Left lung (tissue), 10 donors: ENCODE results near the gene PPP1R3E. TPM values are rescaled to one million over a fixed set of nuclear protein-coding genes. Genes with fewer than 3 reads are reported as not detected.

Experiments used
- ATAC-seq: fragments of 200-7000 bp; cut with Tn5 transposase; one replicate; pipeline ENCODE4 v1.9.1; 2020; ENCODE audit warnings: moderate library complexity
- DNase-seq, 4 donors: peaks; one replicate each; pipeline ENCODE4 v3.0.0-alpha.2; 2013 to 2020
- H3K27ac ChIP-seq, 2 donors: fragments of 200-600 bp; sonication (generic) in 1 of 2; one replicate each; pipeline versions ENCODE4 v1.5.0 to v1.8.0; 2020 to 2021
- H3K27me3 ChIP-seq, 2 donors: fragments of 200-600 bp; sonication (generic) in 1 of 2; one replicate each; pipeline versions ENCODE4 v1.5.0 to v1.8.0; 2020 to 2021
- H3K36me3 ChIP-seq, 2 donors: fragments of 200-600 bp; sonication (generic) in 1 of 2; one replicate each; pipeline versions ENCODE4 v1.5.0 to v1.8.0; 2020 to 2021
- H3K4me1 ChIP-seq, 2 donors: fragments of 200-600 bp; one replicate each; pipeline ENCODE4 v1.8.0; 2021
- H3K4me3 ChIP-seq, 2 donors: fragments of 200-600 bp; sonication (generic) in 1 of 2; one replicate each; pipeline versions ENCODE4 v1.5.0 to v1.8.0; 2020 to 2021; ENCODE audit warnings: mild to moderate bottlenecking in 1 of 2
- H3K9me3 ChIP-seq, 2 donors: fragments of 200-600 bp; sonication (generic) in 1 of 2; one replicate each; pipeline versions ENCODE4 v1.5.0 to v1.8.0; 2020 to 2021
- CTCF ChIP-seq, 2 donors: fragments of 200-600 bp; sonication (generic) in 1 of 2; IDR thresholded peaks; one replicate each; pipeline versions ENCODE4 v1.5.0 to v1.8.0; 2021; ENCODE audit warnings: antibody characterized with exemption in 2 of 2
- intact Hi-C, 2 donors: fragments of 100-400 bp; cut with DNase I; formaldehyde crosslinking; loops; one replicate each; pipeline versions ENCODE4 v1.11.2 to v1.14.2; 2022
- polyA plus RNA-seq, 6 donors: library from polyadenylated mRNA; unstranded; fragments of 120-200 nt; gene quantifications; one replicate each; pipeline ENCODE4 v1.2.1, GENCODE V29; 2013; ENCODE audit not compliant: insufficient read length in 6 of 6
- total RNA-seq, 2 donors: library from RNA; stranded (reverse); fragmentation: NEBNext Ultra II Directional; extraction: Animal tissue kit (Norgen Biotek cat#: 25700); gene quantifications; one replicate each; pipeline ENCODE4 v1.2.1, GENCODE V29; 2021
- donor health status: DM: no; HTN: yes; CAD: no.
- donor health status: DM: no; HTN: no; CAD: no.

The PPP1R3E gene
- total and polyA plus RNA-seq, 8 donors: 11.3 to 24.5 (median 19.7) TPM

- DNase-seq: no peak
- no peak for TF ChIP-seq CTCF (IDR thresholded peaks at IDR 0.05)
- Histone ChIP-seq H3K4me3 (no peak overlapping the region), H3K36me3 (no peaks in the 10 kb centered on the region), H3K9me3 (no peaks in the 10 kb centered on the region), H3K27ac (no peak overlapping the region), H3K27me3 (no peaks in the 10 kb centered on the region), H3K4me1 (no peaks in the 10 kb centered on the region)
- intact Hi-C loops: no loop called here
- no peak for ATAC-seq
These were observed 50.0 kb downstream of the PPP1R3E start for GRCh38 chr14:23252420-23253333.

GRCh38 chr14:23252006-23252405 lies 50.7 kb downstream of the PPP1R3E start:
- Histone ChIP-seq H3K4me1 (no peaks in the 10 kb centered on the region), H3K9me3 (no peaks in the 10 kb centered on the region), H3K36me3 (no peaks in the 10 kb centered on the region), H3K27ac (no peak overlapping the region), H3K4me3 (no peak overlapping the region), H3K27me3 (no peaks in the 10 kb centered on the region)
- DNase-seq: no peak
- intact Hi-C loops: no loop called here
- TF ChIP-seq CTCF (IDR thresholded peaks at IDR 0.05): no peak
- ATAC-seq: no peak

- Histone ChIP-seq H3K4me1 (no peaks in the 10 kb centered on the region), H3K27me3 (no peaks in the 10 kb centered on the region), H3K36me3 (no peaks in the 10 kb centered on the region), H3K9me3 (no peaks in the 10 kb centered on the region), H3K27ac (no peak overlapping the region), H3K4me3 (no peak overlapping the region)
- DNase-seq (no peak), ATAC-seq (no peak)
- intact Hi-C loops: no loop called here
- no peak for TF ChIP-seq CTCF (IDR thresholded peaks at IDR 0.05)
These were observed 52.8 kb downstream of the PPP1R3E start for GRCh38 chr14:23249824-23250223.

GRCh38 chr14:23248601-23249000 lies 54.1 kb downstream of the PPP1R3E start:
- no peak for TF ChIP-seq CTCF (IDR thresholded peaks at IDR 0.05)

More at GRCh38 chr14:23248601-23249000, 54.1 kb downstream of the PPP1R3E start:
- Histone ChIP-seq H3K27ac (no peak overlapping the region), H3K36me3 (no peaks in the 10 kb centered on the region), H3K9me3 (no peaks in the 10 kb centered on the region), H3K27me3 (no peaks in the 10 kb centered on the region), H3K4me1 (no peaks in the 10 kb centered on the region), H3K4me3 (no peak overlapping the region)
- ATAC-seq: no peak
- intact Hi-C loops: no loop called here
- DNase-seq: no peak

Other genes starting within 250 kb of the PPP1R3E start
- gene CDH24, start 245.3 kb downstream of the PPP1R3E start, total RNA-seq: 1 to 10 TPM; 6.1 to 9.2 TPM
- 10 to 100 TPM; 11.0 to 14.8 (median 11.8) TPM for gene CDH24, start 245.3 kb downstream of the PPP1R3E start, polyA plus RNA-seq
- 100 to 1,000 TPM; 137 to 159 TPM for gene ACIN1, start 207.7 kb downstream of the PPP1R3E start, total RNA-seq
- 100 to 1,000 TPM; 283 to 380 (median 336) TPM for gene ACIN1, start 207.7 kb downstream of the PPP1R3E start, polyA plus RNA-seq
- 10 to 100 TPM; 52.6 to 67.6 TPM for gene C14orf119, start 207.4 kb downstream of the PPP1R3E start, total RNA-seq
- 10 to 100 TPM; 57.9 to 65.3 (median 63.5) TPM for gene C14orf119, start 207.4 kb downstream of the PPP1R3E start, polyA plus RNA-seq
- gene CIROP, start 197.9 kb downstream of the PPP1R3E start, total RNA-seq: not detected
- under 1 TPM in 2 of 6 donors, not detected in 4; 0.06 to 0.08 TPM for gene CIROP, start 197.9 kb downstream of the PPP1R3E start, polyA plus RNA-seq
- 1 to 10 TPM in 1 of 2 donors, under 1 TPM in 1; 0.26 to 1.0 TPM for gene CEBPE, start 183.6 kb downstream of the PPP1R3E start, total RNA-seq
- gene CEBPE, start 183.6 kb downstream of the PPP1R3E start, polyA plus RNA-seq: under 1 TPM in 4 of 6 donors, not detected in 2; 0.14 to 0.26 (median 0.18) TPM
- gene SLC7A8, start 119.2 kb downstream of the PPP1R3E start, total RNA-seq: 10 to 100 TPM; 38.5 to 42.2 TPM
- gene SLC7A8, start 119.2 kb downstream of the PPP1R3E start, polyA plus RNA-seq: 100 to 1,000 TPM; 112 to 153 (median 132) TPM
- not detected for gene RNF212B, start 64.9 kb downstream of the PPP1R3E start, total RNA-seq
- gene RNF212B, start 64.9 kb downstream of the PPP1R3E start, polyA plus RNA-seq: under 1 TPM; 0.47 to 0.94 (median 0.74) TPM
- 10 to 100 TPM; 11.9 to 13.2 TPM for gene HOMEZ, start 16.7 kb downstream of the PPP1R3E start, total RNA-seq
- 10 to 100 TPM; 12.6 to 18.6 (median 16.8) TPM for gene HOMEZ, start 16.7 kb downstream of the PPP1R3E start, polyA plus RNA-seq
- gene BCL2L2, start 4.0 kb upstream of the PPP1R3E start, total RNA-seq: 10 to 100 TPM; 37.1 to 49.9 TPM
- 10 to 100 TPM; 39.2 to 41.5 (median 40.4) TPM for gene BCL2L2, start 4.0 kb upstream of the PPP1R3E start, polyA plus RNA-seq
- 100 to 1,000 TPM; 119 to 138 TPM for gene PABPN1, start 18.6 kb upstream of the PPP1R3E start, total RNA-seq
- gene PABPN1, start 18.6 kb upstream of the PPP1R3E start, polyA plus RNA-seq: 100 to 1,000 TPM; 187 to 256 (median 214) TPM
- 10 to 100 TPM; 13.2 to 27.1 TPM for gene SLC22A17, start 50.0 kb upstream of the PPP1R3E start, total RNA-seq
- gene SLC22A17, start 50.0 kb upstream of the PPP1R3E start, polyA plus RNA-seq: 10 to 100 TPM; 27.1 to 41.5 (median 35.6) TPM
- gene EFS, start 62.3 kb upstream of the PPP1R3E start, total RNA-seq: 10 to 100 TPM; 15.8 to 17.0 TPM
- gene EFS, start 62.3 kb upstream of the PPP1R3E start, polyA plus RNA-seq: 10 to 100 TPM; 39.7 to 64.1 (median 47.3) TPM
- gene IL25, start 70.0 kb upstream of the PPP1R3E start, total RNA-seq: not detected
- not detected for gene IL25, start 70.0 kb upstream of the PPP1R3E start, polyA plus RNA-seq
- 1 to 10 TPM in 1 of 2 donors, under 1 TPM in 1; 0.71 to 2.0 TPM for gene CMTM5, start 74.2 kb upstream of the PPP1R3E start, total RNA-seq
- 1 to 10 TPM; 2.1 to 4.1 (median 3.0) TPM for gene CMTM5, start 74.2 kb upstream of the PPP1R3E start, polyA plus RNA-seq
- 1 to 10 TPM; 1.4 to 1.5 TPM for gene MYH6, start 105.4 kb upstream of the PPP1R3E start, total RNA-seq
- under 1 TPM in 3 of 6 donors, not detected in 3; 0.03 to 0.05 (median 0.04) TPM for gene MYH6, start 105.4 kb upstream of the PPP1R3E start, polyA plus RNA-seq
- gene MYH7, start 132.8 kb upstream of the PPP1R3E start, total RNA-seq: 1 to 10 TPM; 1.2 to 1.8 TPM
- gene MYH7, start 132.8 kb upstream of the PPP1R3E start, polyA plus RNA-seq: 1 to 10 TPM in 1 of 6 donors, under 1 TPM in 4, not detected in 1; 0.03 to 2.0 (median 0.04) TPM
- gene NGDN, start 166.8 kb upstream of the PPP1R3E start, total RNA-seq: 10 to 100 TPM; 21.6 to 31.4 TPM
- gene NGDN, start 166.8 kb upstream of the PPP1R3E start, polyA plus RNA-seq: 10 to 100 TPM; 58.1 to 79.3 (median 61.6) TPM
- gene ZFHX2, start 248.9 kb upstream of the PPP1R3E start, total RNA-seq: 1 to 10 TPM; 2.9 to 3.1 TPM
- gene ZFHX2, start 248.9 kb upstream of the PPP1R3E start, polyA plus RNA-seq: 1 to 10 TPM; 4.7 to 6.2 (median 5.3) TPM